Measurements from ENCODE around the gene MARCHF4.
"Not testable (repeated sequence)": the region's sequence is repeated elsewhere in the genome, so short reads cannot be mapped to it uniquely, and the experiment has no call there.

MARCHF4 gene

GRCh38 chr2:216391401-216391800, 19.1 kb upstream of the MARCHF4 start:
- no peak for DNase-seq

- DNase-seq: no peak
Measured at GRCh38 chr2:216389570-216389969, 17.3 kb upstream of the MARCHF4 start.

GRCh38 chr2:216388046-216388884, 16.0 kb upstream of the MARCHF4 start:
- no peak for DNase-seq

GRCh38 chr2:216387262-216387661, 15.0 kb upstream of the MARCHF4 start:
- DNase-seq: no peak

- DNase-seq: no peak
Measured at GRCh38 chr2:216385478-216385877, 13.2 kb upstream of the MARCHF4 start.

- DNase-seq: not testable (repeated sequence)
Measured at GRCh38 chr2:216384409-216384808, 12.1 kb upstream of the MARCHF4 start.

GRCh38 chr2:216379977-216380376, 7.7 kb upstream of the MARCHF4 start:
- no peak for DNase-seq

- no peak for DNase-seq
Measured at GRCh38 chr2:216375286-216375685, 3.0 kb upstream of the MARCHF4 start.

GRCh38 chr2:216373896-216374295, 1.6 kb upstream of the MARCHF4 start:
- no peak for DNase-seq

- DNase-seq: no peak
Measured at GRCh38 chr2:216372761-216373291, 543 bp upstream of the MARCHF4 start.

- no peak for DNase-seq
Measured at GRCh38 chr2:216370961-216371712, 1.1 kb downstream of the MARCHF4 start.

GRCh38 chr2:216369821-216370220, 2.5 kb downstream of the MARCHF4 start:
- no peak for DNase-seq

GRCh38 chr2:216366777-216367471, 5.4 kb downstream of the MARCHF4 start:
- no peak for DNase-seq

- no peak for DNase-seq
Measured at GRCh38 chr2:216365518-216365917, 6.8 kb downstream of the MARCHF4 start.

GRCh38 chr2:216363221-216363620, 9.1 kb downstream of the MARCHF4 start:
- DNase-seq: no peak

GRCh38 chr2:216362730-216363129, 9.6 kb downstream of the MARCHF4 start:
- no peak for DNase-seq

- no peak for DNase-seq
Measured at GRCh38 chr2:216355711-216356110, 16.6 kb downstream of the MARCHF4 start.

GRCh38 chr2:216354306-216354705, 18.0 kb downstream of the MARCHF4 start:
- no peak for DNase-seq

GRCh38 chr2:216352653-216353270, 19.5 kb downstream of the MARCHF4 start:
- DNase-seq: peak; percentile 72

GRCh38 chr2:216351172-216351925, 20.9 kb downstream of the MARCHF4 start:
- no peak for DNase-seq

GRCh38 chr2:216350214-216350791, 22.0 kb downstream of the MARCHF4 start:
- peak; percentile 12 for DNase-seq

GRCh38 chr2:216349366-216349765, 22.9 kb downstream of the MARCHF4 start:
- DNase-seq: no peak

All from central memory CD4-positive, alpha-beta T cell (primary cell).